Measurements from ENCODE around the gene SCYGR3.

SCYGR3 gene

DNA sequence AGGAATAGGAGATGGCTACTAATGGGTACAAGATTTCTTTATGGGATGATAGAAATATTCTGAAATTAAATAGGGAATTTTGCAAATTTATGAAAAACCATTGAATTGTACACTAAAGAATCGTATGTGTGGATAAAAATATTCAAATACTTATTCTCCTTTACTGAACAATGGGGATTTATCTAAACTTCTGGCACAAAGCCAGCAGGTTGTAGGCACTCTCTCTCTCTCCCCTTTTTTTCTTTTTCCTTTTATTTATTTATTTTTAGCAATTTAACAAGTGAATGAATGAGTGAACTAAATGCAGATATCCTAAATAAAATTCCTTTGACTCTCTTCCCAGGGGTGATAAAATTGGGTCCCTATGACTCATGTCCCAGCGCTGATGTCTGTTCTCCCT lies 37.8 kb downstream of the SCYGR3 start:
- no peaks in the 10 kb centered on the region for H3K4me1 ChIP-seq (ENCODE audit: control insufficient read depth in 1 of 2, insufficient read depth in 1 of 2, low read depth in 1 of 2, low read length in 1 of 2)
- no peaks in the 10 kb centered on the region for H3K9me3 ChIP-seq
- H3K27me3 ChIP-seq: peaks cover 23% of the 10 kb centered on the region
- TF ChIP-seq, protein P1, sequence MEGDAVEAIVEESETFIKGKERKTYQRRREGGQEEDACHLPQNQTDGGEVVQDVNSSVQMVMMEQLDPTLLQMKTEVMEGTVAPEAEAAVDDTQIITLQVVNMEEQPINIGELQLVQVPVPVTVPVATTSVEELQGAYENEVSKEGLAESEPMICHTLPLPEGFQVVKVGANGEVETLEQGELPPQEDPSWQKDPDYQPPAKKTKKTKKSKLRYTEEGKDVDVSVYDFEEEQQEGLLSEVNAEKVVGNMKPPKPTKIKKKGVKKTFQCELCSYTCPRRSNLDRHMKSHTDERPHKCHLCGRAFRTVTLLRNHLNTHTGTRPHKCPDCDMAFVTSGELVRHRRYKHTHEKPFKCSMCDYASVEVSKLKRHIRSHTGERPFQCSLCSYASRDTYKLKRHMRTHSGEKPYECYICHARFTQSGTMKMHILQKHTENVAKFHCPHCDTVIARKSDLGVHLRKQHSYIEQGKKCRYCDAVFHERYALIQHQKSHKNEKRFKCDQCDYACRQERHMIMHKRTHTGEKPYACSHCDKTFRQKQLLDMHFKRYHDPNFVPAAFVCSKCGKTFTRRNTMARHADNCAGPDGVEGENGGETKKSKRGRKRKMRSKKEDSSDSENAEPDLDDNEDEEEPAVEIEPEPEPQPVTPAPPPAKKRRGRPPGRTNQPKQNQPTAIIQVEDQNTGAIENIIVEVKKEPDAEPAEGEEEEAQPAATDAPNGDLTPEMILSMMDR (IDR thresholded peaks at IDR 0.05): no peak
- H3K36me3 ChIP-seq: no peaks in the 10 kb centered on the region
- H3K4me3 ChIP-seq (ENCODE audit: low read depth in 1 of 2, low read length in 1 of 2): no peak overlapping the region
- H3K27ac ChIP-seq: no peak overlapping the region

- TF ChIP-seq, protein P1 (IDR thresholded peaks at IDR 0.05): no peak
- Histone ChIP-seq H3K4me3 (ENCODE audit: low read depth in 1 of 2, low read length in 1 of 2) (no peak overlapping the region), H3K27me3 (peaks cover 23% of the 10 kb centered on the region), H3K4me1 (ENCODE audit: control insufficient read depth in 1 of 2, insufficient read depth in 1 of 2, low read depth in 1 of 2, low read length in 1 of 2) (no peaks in the 10 kb centered on the region), H3K27ac (no peak overlapping the region), H3K36me3 (no peaks in the 10 kb centered on the region), H3K9me3 (no peaks in the 10 kb centered on the region)
Measured at GRCh38 chr2:227576110-227576509, 38.5 kb downstream of the SCYGR3 start.

GRCh38 chr2:227570615-227571014 lies 44.0 kb downstream of the SCYGR3 start:
- no peak overlapping the region for H3K27ac ChIP-seq
- no peak overlapping the region for H3K4me3 ChIP-seq (ENCODE audit: low read depth in 1 of 2, low read length in 1 of 2)
- no peaks in the 10 kb centered on the region for H3K4me1 ChIP-seq (ENCODE audit: control insufficient read depth in 1 of 2, insufficient read depth in 1 of 2, low read depth in 1 of 2, low read length in 1 of 2)
- no peaks in the 10 kb centered on the region for H3K36me3 ChIP-seq
- peaks cover 13% of the 10 kb centered on the region for H3K27me3 ChIP-seq
- no peaks in the 10 kb centered on the region for H3K9me3 ChIP-seq
- TF ChIP-seq, protein P1 (IDR thresholded peaks at IDR 0.05): no peak

- TF ChIP-seq, protein P1 (IDR thresholded peaks at IDR 0.05): no peak
- H3K4me3 ChIP-seq (ENCODE audit: low read depth in 1 of 2, low read length in 1 of 2): no peak overlapping the region
Measured at GRCh38 chr2:227568852-227569169, 45.8 kb downstream of the SCYGR3 start.

DNA sequence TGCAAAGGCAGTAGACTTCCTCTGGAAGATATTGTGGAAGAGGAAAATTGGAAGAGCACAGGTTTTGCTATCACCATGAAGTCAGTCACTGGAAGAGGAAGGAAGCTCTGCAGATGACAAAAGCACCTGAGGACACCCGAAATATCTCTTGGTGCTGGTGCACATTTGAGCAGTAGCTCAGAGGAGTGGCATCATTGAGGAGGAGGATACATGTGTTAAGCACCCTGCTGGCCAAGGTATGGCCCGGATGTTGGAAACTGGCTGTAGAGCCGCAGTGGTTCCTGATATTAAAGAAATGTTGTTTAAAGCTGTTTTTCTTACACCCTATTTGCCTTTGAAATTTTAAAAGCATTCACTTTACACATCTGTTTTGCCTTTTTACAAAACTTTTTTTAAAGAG lies 48.6 kb downstream of the SCYGR3 start:
- no peaks in the 10 kb centered on the region for H3K4me1 ChIP-seq (ENCODE audit: control insufficient read depth in 1 of 2, insufficient read depth in 1 of 2, low read depth in 1 of 2, low read length in 1 of 2)
- peak overlapping the region; percentile 26 for H3K27ac ChIP-seq
- TF ChIP-seq, protein P1 (IDR thresholded peaks at IDR 0.05): no peak
- no peak overlapping the region for H3K4me3 ChIP-seq (ENCODE audit: low read depth in 1 of 2, low read length in 1 of 2)
- no peaks in the 10 kb centered on the region for H3K9me3 ChIP-seq
- no peaks in the 10 kb centered on the region for H3K27me3 ChIP-seq
- peaks cover 7% of the 10 kb centered on the region for H3K36me3 ChIP-seq

More at GRCh38 chr2:227568852-227569169, 45.8 kb downstream of the SCYGR3 start:
- Histone ChIP-seq H3K27ac (no peak overlapping the region), H3K36me3 (peaks cover 7% of the 10 kb centered on the region), H3K27me3 (peaks cover 8% of the 10 kb centered on the region), H3K9me3 (no peaks in the 10 kb centered on the region), H3K4me1 (ENCODE audit: control insufficient read depth in 1 of 2, insufficient read depth in 1 of 2, low read depth in 1 of 2, low read length in 1 of 2) (no peaks in the 10 kb centered on the region)

GRCh38 chr2:227565080-227565479 lies 49.6 kb downstream of the SCYGR3 start:
- no peak overlapping the region for H3K4me3 ChIP-seq (ENCODE audit: low read depth in 1 of 2, low read length in 1 of 2)
- TF ChIP-seq, protein P1 (IDR thresholded peaks at IDR 0.05): no peak
- H3K27ac ChIP-seq: no peak overlapping the region
- H3K27me3 ChIP-seq: no peaks in the 10 kb centered on the region
- H3K36me3 ChIP-seq: peaks cover 7% of the 10 kb centered on the region
- no peaks in the 10 kb centered on the region for H3K4me1 ChIP-seq (ENCODE audit: control insufficient read depth in 1 of 2, insufficient read depth in 1 of 2, low read depth in 1 of 2, low read length in 1 of 2)
- H3K9me3 ChIP-seq: no peaks in the 10 kb centered on the region
